Activated CD4-positive, alpha-beta T cell treated with anti-CD3 and anti-CD28 coated beads, Interleukin-2, amount 10 ng/mL, durations not matched to agents 7 days and 5 days (primary cell): ENCODE measurements around the gene PSMB1. TPM values are rescaled to one million over a fixed set of nuclear protein-coding genes. Genes with fewer than 3 reads are reported as not detected.

ENCODE experiments used
- CTCF ChIA-PET: fragments of 350-600 bp; sonication (Branson Sonifier 250); formaldehyde crosslinking; loops from one replicate; lab custom pipeline; 2021; ENCODE audit warnings: antibody characterized with exemption; lab: Charles Lee
- POLR2A ChIA-PET: fragments of 350-600 bp; sonication (Branson Sonifier 250); formaldehyde crosslinking; loops from one replicate; lab custom pipeline; 2021; ENCODE audit warnings: antibody characterized with exemption; lab: Charles Lee
- DNase-seq: peaks from one replicate; pipeline ENCODE4 v3.0.0-alpha.2; 2020
- H3K27ac Mint-ChIP-seq: one replicate; pipeline ENCODE4 v1.8.0; 2021; ENCODE audit warnings: mild to moderate bottlenecking, moderate library complexity, mixed read lengths
- H3K27me3 Mint-ChIP-seq: one replicate; pipeline ENCODE4 v1.8.0; 2021; ENCODE audit warnings: mixed read lengths
- H3K36me3 Mint-ChIP-seq: one replicate; pipeline ENCODE4 v1.8.0; 2021; ENCODE audit warnings: low read depth, mixed read lengths
- H3K4me1 Mint-ChIP-seq: one replicate; pipeline ENCODE4 v1.8.0; 2021; ENCODE audit warnings: mixed read lengths
- H3K4me3 Mint-ChIP-seq: one replicate; pipeline ENCODE4 v1.8.0; 2021; ENCODE audit warnings: mild to moderate bottlenecking, moderate library complexity, mixed read lengths
- H3K9me3 Mint-ChIP-seq: one replicate; pipeline ENCODE4 v1.8.0; 2021; ENCODE audit warnings: mixed read lengths
- total RNA-seq, 2 experiments: library from RNA; stranded (reverse); gene quantifications; one replicate each; pipeline ENCODE4 v1.2.3, GENCODE V29; 2021

The PSMB1 gene
- total RNA-seq, 2 experiments from 2014 or later: 117 to 148 TPM

GRCh38 chr6:170561555-170561954, 8.4 kb upstream of the PSMB1 start:
- Mint-ChIP-seq H3K9me3 (no peaks in the 10 kb centered on the region), H3K4me3 (no peak overlapping the region), H3K27me3 (no peaks in the 10 kb centered on the region), H3K27ac (no peak overlapping the region), H3K36me3 (peaks cover 39% of the 10 kb centered on the region), H3K4me1 (peaks cover 19% of the 10 kb centered on the region)
- ChIA-PET CTCF (no interaction called here), POLR2A (no interaction called here)
- DNase-seq: no peak

GRCh38 chr6:170555305-170555704, 2.2 kb upstream of the PSMB1 start:
- H3K4me1 Mint-ChIP-seq: peaks cover 22% of the 10 kb centered on the region
- H3K27me3 Mint-ChIP-seq: no peaks in the 10 kb centered on the region
- no peaks in the 10 kb centered on the region for H3K9me3 Mint-ChIP-seq
- H3K4me3 Mint-ChIP-seq: no peak overlapping the region
- H3K27ac Mint-ChIP-seq: no peak overlapping the region
- no peak for DNase-seq
- ChIA-PET CTCF (interaction anchor here (0.8 to 1.0 kb wide), 2 partner anchors 20 to 29 kb away, joined by 3 to 4 read pairs; partner anchors contain the start of gene PDCD2), POLR2A (no interaction called here)
- H3K36me3 Mint-ChIP-seq: peaks cover 25% of the 10 kb centered on the region

- H3K27me3 Mint-ChIP-seq: no peaks in the 10 kb centered on the region
- peaks cover 25% of the 10 kb centered on the region for H3K4me1 Mint-ChIP-seq
- DNase-seq: no peak
- ChIA-PET POLR2A (no interaction called here), CTCF (no interaction called here)
- H3K4me3 Mint-ChIP-seq: no peak overlapping the region
- peaks cover 25% of the 10 kb centered on the region for H3K36me3 Mint-ChIP-seq
- no peaks in the 10 kb centered on the region for H3K9me3 Mint-ChIP-seq
- no peak overlapping the region for H3K27ac Mint-ChIP-seq
Measured at GRCh38 chr6:170554796-170555137, 1.7 kb upstream of the PSMB1 start.

- H3K4me3 Mint-ChIP-seq: no peak within 1 kb of the TSS
- ChIA-PET POLR2A (interaction anchor here (1.0 kb wide), 1 partner anchor 30 kb away, joined by 3 read pairs; the partner anchor contains the start of gene PDCD2), CTCF (interaction anchor here (0.8 to 1.4 kb wide), 8 partner anchors 10 to 799 kb away, joined by 3 to 5 read pairs (median 3); partner anchors contain the start of gene PDCD2)
- H3K9me3 Mint-ChIP-seq: no peaks in the 10 kb centered on the region
- no peaks in the 10 kb centered on the region for H3K27me3 Mint-ChIP-seq
- no peak within 1 kb of the TSS for H3K27ac Mint-ChIP-seq
- H3K4me1 Mint-ChIP-seq: peaks cover 29% of the 10 kb centered on the region
- H3K36me3 Mint-ChIP-seq: peaks cover 23% of the 10 kb centered on the region
- DNase-seq: peak; percentile 98
Measured at GRCh38 chr6:170554013-170554795, 1.1 kb upstream of the PSMB1 start, which contains the start of gene TBP. TSS of gene TBP (plus strand) at chr6:170554369. CDS start at chr6:170557030, 2,661 bp downstream.

GRCh38 chr6:170553534-170554012, 466 bp upstream of the PSMB1 start:
- H3K4me3 Mint-ChIP-seq: no peak overlapping the region
- H3K36me3 Mint-ChIP-seq: peaks cover 22% of the 10 kb centered on the region
- CTCF ChIA-PET: interaction anchor here (0.8 to 1.4 kb wide), 8 partner anchors 9 to 798 kb away, joined by 3 to 5 read pairs (median 3); partner anchors contain the start of gene PDCD2
- no peak for DNase-seq
- H3K9me3 Mint-ChIP-seq: no peaks in the 10 kb centered on the region
- no peak overlapping the region for H3K27ac Mint-ChIP-seq
- POLR2A ChIA-PET: interaction anchor here (1.0 kb wide), 1 partner anchor 30 kb away, joined by 3 read pairs; the partner anchor contains the start of gene PDCD2
- peaks cover 31% of the 10 kb centered on the region for H3K4me1 Mint-ChIP-seq
- no peaks in the 10 kb centered on the region for H3K27me3 Mint-ChIP-seq

- peaks cover 47% of the 10 kb centered on the region for H3K36me3 Mint-ChIP-seq
- DNase-seq: no peak
- no peaks in the 10 kb centered on the region for H3K27me3 Mint-ChIP-seq
- no peak overlapping the region for H3K27ac Mint-ChIP-seq
- CTCF ChIA-PET: interaction anchor here (1.4 kb wide), 1 partner anchor 9 kb away, joined by 3 read pairs; the partner anchor contains the start of gene TBP
- no peak overlapping the region for H3K4me3 Mint-ChIP-seq
- no peaks in the 10 kb centered on the region for H3K9me3 Mint-ChIP-seq
- POLR2A ChIA-PET: no interaction called here
- peaks cover 30% of the 10 kb centered on the region for H3K4me1 Mint-ChIP-seq
Measured at GRCh38 chr6:170545405-170545804, 7.7 kb downstream of the PSMB1 start.

- no peak for DNase-seq
- no peak overlapping the region for H3K4me3 Mint-ChIP-seq
- peak overlapping the region; percentile 19 for H3K27ac Mint-ChIP-seq
- ChIA-PET POLR2A (no interaction called here), CTCF (interaction anchor here (1.1 to 1.5 kb wide), 2 partner anchors 8 to 12 kb away, joined by 3 to 4 read pairs; partner anchors contain the start of gene TBP)
- H3K9me3 Mint-ChIP-seq: no peaks in the 10 kb centered on the region
- H3K36me3 Mint-ChIP-seq: peaks cover 53% of the 10 kb centered on the region
- no peaks in the 10 kb centered on the region for H3K27me3 Mint-ChIP-seq
- peaks cover 12% of the 10 kb centered on the region for H3K4me1 Mint-ChIP-seq
Measured at GRCh38 chr6:170542031-170542719, 10.9 kb downstream of the PSMB1 start.

GRCh38 chr6:170537329-170537728, 15.8 kb downstream of the PSMB1 start:
- POLR2A ChIA-PET: no interaction called here
- no peaks in the 10 kb centered on the region for H3K27me3 Mint-ChIP-seq
- no peak overlapping the region for H3K27ac Mint-ChIP-seq

GRCh38 chr6:170536671-170537070, 16.4 kb downstream of the PSMB1 start:
- no peak overlapping the region for H3K27ac Mint-ChIP-seq

More at GRCh38 chr6:170537329-170537728, 15.8 kb downstream of the PSMB1 start:
- H3K36me3 Mint-ChIP-seq: peaks cover 57% of the 10 kb centered on the region
- H3K4me1 Mint-ChIP-seq: peaks cover 10% of the 10 kb centered on the region
- no peaks in the 10 kb centered on the region for H3K9me3 Mint-ChIP-seq
- H3K4me3 Mint-ChIP-seq: no peak overlapping the region
- CTCF ChIA-PET: no interaction called here
- no peak for DNase-seq

GRCh38 chr6:170535004-170535403, 18.1 kb downstream of the PSMB1 start:
- POLR2A ChIA-PET: no interaction called here
- H3K36me3 Mint-ChIP-seq: peaks cover 49% of the 10 kb centered on the region
- no peak for DNase-seq
- H3K9me3 Mint-ChIP-seq: no peaks in the 10 kb centered on the region
- H3K4me1 Mint-ChIP-seq: peaks cover 3% of the 10 kb centered on the region
- H3K4me3 Mint-ChIP-seq: no peak overlapping the region
- H3K27ac Mint-ChIP-seq: no peak overlapping the region
- CTCF ChIA-PET: interaction anchor here (0.6 kb wide), 1 partner anchor 63 kb away, joined by 5 read pairs; no protein-coding TSS in a partner anchor
- H3K27me3 Mint-ChIP-seq: no peaks in the 10 kb centered on the region

More at GRCh38 chr6:170536671-170537070, 16.4 kb downstream of the PSMB1 start:
- no peak for DNase-seq
- CTCF ChIA-PET: no interaction called here
- peaks cover 61% of the 10 kb centered on the region for H3K36me3 Mint-ChIP-seq
- no peaks in the 10 kb centered on the region for H3K9me3 Mint-ChIP-seq
- POLR2A ChIA-PET: no interaction called here
- H3K4me1 Mint-ChIP-seq: peaks cover 10% of the 10 kb centered on the region
- H3K4me3 Mint-ChIP-seq: no peak overlapping the region
- H3K27me3 Mint-ChIP-seq: no peaks in the 10 kb centered on the region

- Mint-ChIP-seq H3K27me3 (no peaks in the 10 kb centered on the region), H3K9me3 (no peaks in the 10 kb centered on the region), H3K27ac (no peak overlapping the region), H3K36me3 (peaks cover 43% of the 10 kb centered on the region), H3K4me1 (peaks cover 3% of the 10 kb centered on the region), H3K4me3 (no peak overlapping the region)
- DNase-seq: no peak
- POLR2A ChIA-PET: no interaction called here
- CTCF ChIA-PET: interaction anchor here (0.9 kb wide), 1 partner anchor 10 kb away, joined by 3 read pairs; no protein-coding TSS in a partner anchor
Measured at GRCh38 chr6:170533792-170534191, 19.3 kb downstream of the PSMB1 start.

GRCh38 chr6:170532867-170533488, 20.1 kb downstream of the PSMB1 start:
- no peak overlapping the region for H3K4me3 Mint-ChIP-seq
- ChIA-PET CTCF (interaction anchor here (0.9 kb wide), 2 partner anchors 10 to 743 kb away, joined by 3 to 4 read pairs; no protein-coding TSS in a partner anchor), POLR2A (no interaction called here)
- peaks cover 37% of the 10 kb centered on the region for H3K36me3 Mint-ChIP-seq
- H3K4me1 Mint-ChIP-seq: peaks cover 10% of the 10 kb centered on the region
- H3K27me3 Mint-ChIP-seq: no peaks in the 10 kb centered on the region
- no peak for DNase-seq
- no peak overlapping the region for H3K27ac Mint-ChIP-seq
- no peaks in the 10 kb centered on the region for H3K9me3 Mint-ChIP-seq
